Tibial nerve (tissue), 4 donors: ENCODE measurements around the gene METTL16.

Experiments
- CTCF ChIP-seq, 5 experiments: fragments of 200-600 bp in 3 of 5; fragments of 450-650 bp in 2 of 5; sonication (generic) in 3 of 5; IDR thresholded peaks; one replicate each; pipeline ENCODE4 v1.5.1; 2016 to 2019; ENCODE audit warnings: antibody characterized with exemption in 5 of 5, mild to moderate bottlenecking in 3 of 5, moderate library complexity in 2 of 5
- EP300 ChIP-seq, 2 donors: sonication (generic); formaldehyde crosslinking; IDR thresholded peaks; one replicate each; pipeline ENCODE4 v1.6.1; 2017; ENCODE audit warnings: antibody characterized with exemption in 2 of 2, mild to moderate bottlenecking in 1 of 2
- POLR2A ChIP-seq, 2 donors: fragments of 450-650 bp; IDR thresholded peaks; one replicate each; pipeline ENCODE4 v1.6.1; 2017; ENCODE audit warnings: antibody characterized with exemption in 2 of 2, mild to moderate bottlenecking in 2 of 2, moderate library complexity in 2 of 2

DNA sequence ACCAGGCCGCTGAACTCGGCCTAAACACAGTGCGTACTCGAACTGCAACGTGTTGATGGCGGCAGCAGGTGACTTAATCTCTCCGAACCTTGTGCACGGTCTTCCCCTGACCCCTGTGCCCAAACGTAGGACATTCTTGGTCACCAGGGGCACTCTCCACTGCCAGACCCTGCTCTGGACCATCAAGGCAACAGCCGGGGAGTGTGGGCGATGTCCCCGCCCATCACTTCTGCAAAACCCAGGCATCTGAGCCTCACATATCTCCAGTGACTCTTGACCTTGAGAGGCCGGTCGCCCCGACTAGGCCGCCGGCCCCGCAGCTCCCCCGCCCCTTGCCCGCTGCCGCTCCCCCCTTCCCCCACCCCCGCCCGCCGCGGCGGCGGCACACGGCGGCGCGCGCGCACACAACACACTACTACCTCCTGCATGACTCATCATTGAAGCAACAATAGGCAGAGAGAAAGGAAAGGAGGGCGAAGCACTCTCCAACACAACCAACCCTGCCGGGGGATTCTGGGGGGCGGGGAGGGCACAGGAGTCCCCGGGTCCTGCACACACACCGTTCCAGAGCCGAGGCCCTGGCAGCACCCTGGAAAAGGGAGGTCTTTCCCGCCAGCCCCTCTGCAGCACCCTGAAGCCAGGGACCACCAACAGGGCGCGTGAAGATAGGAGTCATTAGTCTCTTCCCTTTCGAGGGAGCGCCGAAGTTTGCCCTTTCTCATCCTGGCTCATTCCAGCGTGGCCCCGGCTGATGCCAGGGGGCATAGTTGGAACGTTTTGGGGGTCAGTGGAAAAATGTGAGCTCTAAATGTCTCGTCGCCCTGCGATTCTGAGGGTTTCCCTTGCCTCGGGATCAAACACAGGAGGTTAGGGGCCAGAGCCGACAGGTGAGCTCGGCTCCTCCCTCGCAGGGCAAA is 112.8 kb downstream of the METTL16 start:
- TF ChIP-seq CTCF (IDR thresholded peaks at IDR 0.05) = peak in 1 of 5 experiments; percentile 4
- TF ChIP-seq EP300 (IDR thresholded peaks at IDR 0.05) = no peak
- TF ChIP-seq POLR2A (IDR thresholded peaks at IDR 0.05) = no peak
